ENCODE data around the gene PILRB.

- TF ChIP-seq, protein P1, sequence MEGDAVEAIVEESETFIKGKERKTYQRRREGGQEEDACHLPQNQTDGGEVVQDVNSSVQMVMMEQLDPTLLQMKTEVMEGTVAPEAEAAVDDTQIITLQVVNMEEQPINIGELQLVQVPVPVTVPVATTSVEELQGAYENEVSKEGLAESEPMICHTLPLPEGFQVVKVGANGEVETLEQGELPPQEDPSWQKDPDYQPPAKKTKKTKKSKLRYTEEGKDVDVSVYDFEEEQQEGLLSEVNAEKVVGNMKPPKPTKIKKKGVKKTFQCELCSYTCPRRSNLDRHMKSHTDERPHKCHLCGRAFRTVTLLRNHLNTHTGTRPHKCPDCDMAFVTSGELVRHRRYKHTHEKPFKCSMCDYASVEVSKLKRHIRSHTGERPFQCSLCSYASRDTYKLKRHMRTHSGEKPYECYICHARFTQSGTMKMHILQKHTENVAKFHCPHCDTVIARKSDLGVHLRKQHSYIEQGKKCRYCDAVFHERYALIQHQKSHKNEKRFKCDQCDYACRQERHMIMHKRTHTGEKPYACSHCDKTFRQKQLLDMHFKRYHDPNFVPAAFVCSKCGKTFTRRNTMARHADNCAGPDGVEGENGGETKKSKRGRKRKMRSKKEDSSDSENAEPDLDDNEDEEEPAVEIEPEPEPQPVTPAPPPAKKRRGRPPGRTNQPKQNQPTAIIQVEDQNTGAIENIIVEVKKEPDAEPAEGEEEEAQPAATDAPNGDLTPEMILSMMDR (IDR thresholded peaks at IDR 0.05; ENCODE audit: low read depth, low read length, poor library complexity, severe bottlenecking), result no peak
- no peak for TF ChIP-seq EZH2phosphoT487 (IDR thresholded peaks at IDR 0.05; ENCODE audit: borderline replicate concordance, low read length)
Observed at GRCh38 chr7:100401811-100402210, 43.9 kb downstream of the PILRB start.
